MCF 10A (cell line): Measurements from ENCODE around the gene FOXP2. TPM values are rescaled to one million over a fixed set of nuclear protein-coding genes. Genes with fewer than 3 reads are reported as not detected.

Experiments
- BruUV-seq: library from RNA; stranded (reverse); fragments of 400-500 nt; replicated peaks from 2 replicates; lab custom pipeline; 2021; lab: Mats Ljungman, UMichigan
- CTCF ChIA-PET: fragments of 300-600 bp; sonication (Branson Sonifier 250); formaldehyde crosslinking; extraction: SDS; loops from one replicate; lab custom pipeline; 2021; ENCODE audit warnings: antibody characterized with exemption, inconsistent platforms; lab: Yijun Ruan, JAX
- POLR2A ChIA-PET: fragments of 300-600, 350-650 bp; sonication (Branson Sonifier 250); formaldehyde crosslinking; extraction: SDS; loops from one replicate; lab custom pipeline; 2020; ENCODE audit warnings: antibody characterized with exemption, inconsistent platforms; lab: Yijun Ruan, JAX
- DNase-seq: peaks from one replicate; pipeline ENCODE4 v3.0.0-alpha.2; 2018; ENCODE audit not compliant: unreplicated experiment
- H3K27ac Mint-ChIP-seq: one replicate; pipeline ENCODE4 v1.8.0; 2022; ENCODE audit warnings: mild to moderate bottlenecking, low read depth, mixed read lengths; ENCODE audit not compliant: unreplicated experiment
- H3K27me3 Mint-ChIP-seq: one replicate; pipeline ENCODE4 v1.8.0; 2022; ENCODE audit warnings: mixed read lengths; ENCODE audit not compliant: insufficient read depth, unreplicated experiment
- H3K36me3 Mint-ChIP-seq: one replicate; pipeline ENCODE4 v1.8.0; 2022; ENCODE audit warnings: mild to moderate bottlenecking, moderate library complexity, mixed read lengths; ENCODE audit not compliant: insufficient read depth, unreplicated experiment
- H3K4me1 Mint-ChIP-seq: one replicate; pipeline ENCODE4 v1.8.0; 2022; ENCODE audit warnings: mixed read lengths; ENCODE audit not compliant: insufficient read depth, unreplicated experiment
- H3K4me3 Mint-ChIP-seq: one replicate; pipeline ENCODE4 v1.8.0; 2022; ENCODE audit warnings: mild to moderate bottlenecking, moderate library complexity, mixed read lengths; ENCODE audit not compliant: unreplicated experiment
- H3K9me3 Mint-ChIP-seq: one replicate; pipeline ENCODE4 v1.8.0; 2022; ENCODE audit warnings: mixed read lengths; ENCODE audit not compliant: unreplicated experiment
- CTCF ChIP-seq: fragments of 200-600 bp; IDR thresholded peaks from one replicate; pipeline ENCODE4 v1.8.0; 2022; ENCODE audit warnings: antibody characterized with exemption, mild to moderate bottlenecking; ENCODE audit not compliant: unreplicated experiment
- intact Hi-C: fragments of 100-400 bp; cut with micrococcal nuclease; formaldehyde crosslinking; loops from 2 replicates; pipeline ENCODE4 v1.14.1; 2022
- total RNA-seq: library from RNA; stranded (reverse); gene quantifications from 2 replicates; pipeline ENCODE4 v1.2.3, GENCODE V29; 2022

Gene FOXP2
- total RNA-seq, 1 experiment from 2014 or later, result not detected

GRCh38 chr7:114657279-114657678, 242.7 kb downstream of the FOXP2 start:
- H3K4me1 Mint-ChIP-seq, result no peaks in the 10 kb centered on the region
- no peak for TF ChIP-seq CTCF
- H3K36me3 Mint-ChIP-seq, result no peaks in the 10 kb centered on the region
- no peak overlapping the region for H3K4me3 Mint-ChIP-seq
- CTCF ChIA-PET, result no interaction called here
- BruUV-seq, result no TSS peak
- intact Hi-C loops, result no loop called here
- DNase-seq, result no peak
- H3K27ac Mint-ChIP-seq, result no peak overlapping the region
- POLR2A ChIA-PET, result no interaction called here
- peaks cover 71% of the 10 kb centered on the region for H3K27me3 Mint-ChIP-seq
- H3K9me3 Mint-ChIP-seq, result no peaks in the 10 kb centered on the region

GRCh38 chr7:114658216-114658615, 243.6 kb downstream of the FOXP2 start:
- ChIA-PET POLR2A (no interaction called here), CTCF (interaction anchor here (0.7 kb wide), 1 partner anchor 647 kb away, joined by 3 read pairs; no protein-coding TSS in a partner anchor)
- no peak for DNase-seq
- no TSS peak for BruUV-seq
- Mint-ChIP-seq H3K27ac (no peak overlapping the region), H3K36me3 (no peaks in the 10 kb centered on the region), H3K9me3 (no peaks in the 10 kb centered on the region), H3K4me3 (no peak overlapping the region), H3K27me3 (peaks cover 67% of the 10 kb centered on the region), H3K4me1 (no peaks in the 10 kb centered on the region)
- TF ChIP-seq CTCF, result no peak
- intact Hi-C loops, result no loop called here

GRCh38 chr7:114659409-114660125, 245.0 kb downstream of the FOXP2 start:
- no peaks in the 10 kb centered on the region for H3K36me3 Mint-ChIP-seq
- no peaks in the 10 kb centered on the region for H3K4me1 Mint-ChIP-seq
- no peak for DNase-seq
- ChIA-PET CTCF (interaction anchor here (0.6 kb wide), 1 partner anchor 15 kb away, joined by 3 read pairs; no protein-coding TSS in a partner anchor), POLR2A (no interaction called here)
- H3K9me3 Mint-ChIP-seq, result no peaks in the 10 kb centered on the region
- no peak overlapping the region for H3K27ac Mint-ChIP-seq
- no TSS peak for BruUV-seq
- TF ChIP-seq CTCF, result no peak
- intact Hi-C loops, result loop anchor here (5.0 kb wide), 1 partner anchor 577 kb away; no protein-coding TSS in a partner anchor
- H3K4me3 Mint-ChIP-seq, result no peak overlapping the region
- peaks cover 56% of the 10 kb centered on the region for H3K27me3 Mint-ChIP-seq

- peaks cover 56% of the 10 kb centered on the region for H3K27me3 Mint-ChIP-seq
- no peak overlapping the region for H3K4me3 Mint-ChIP-seq
- H3K4me1 Mint-ChIP-seq, result no peaks in the 10 kb centered on the region
- H3K9me3 Mint-ChIP-seq, result no peaks in the 10 kb centered on the region
- intact Hi-C loops, result loop anchor here (5.0 kb wide), 1 partner anchor 578 kb away; no protein-coding TSS in a partner anchor
- POLR2A ChIA-PET, result no interaction called here
- CTCF ChIA-PET, result no interaction called here
- no peak for TF ChIP-seq CTCF
- DNase-seq, result no peak
- no peaks in the 10 kb centered on the region for H3K36me3 Mint-ChIP-seq
- H3K27ac Mint-ChIP-seq, result no peak overlapping the region
- no TSS peak for BruUV-seq
Observed at GRCh38 chr7:114660126-114660486, 245.5 kb downstream of the FOXP2 start.
